Measurements from ENCODE around the gene REC8.

Gene REC8

DNA sequence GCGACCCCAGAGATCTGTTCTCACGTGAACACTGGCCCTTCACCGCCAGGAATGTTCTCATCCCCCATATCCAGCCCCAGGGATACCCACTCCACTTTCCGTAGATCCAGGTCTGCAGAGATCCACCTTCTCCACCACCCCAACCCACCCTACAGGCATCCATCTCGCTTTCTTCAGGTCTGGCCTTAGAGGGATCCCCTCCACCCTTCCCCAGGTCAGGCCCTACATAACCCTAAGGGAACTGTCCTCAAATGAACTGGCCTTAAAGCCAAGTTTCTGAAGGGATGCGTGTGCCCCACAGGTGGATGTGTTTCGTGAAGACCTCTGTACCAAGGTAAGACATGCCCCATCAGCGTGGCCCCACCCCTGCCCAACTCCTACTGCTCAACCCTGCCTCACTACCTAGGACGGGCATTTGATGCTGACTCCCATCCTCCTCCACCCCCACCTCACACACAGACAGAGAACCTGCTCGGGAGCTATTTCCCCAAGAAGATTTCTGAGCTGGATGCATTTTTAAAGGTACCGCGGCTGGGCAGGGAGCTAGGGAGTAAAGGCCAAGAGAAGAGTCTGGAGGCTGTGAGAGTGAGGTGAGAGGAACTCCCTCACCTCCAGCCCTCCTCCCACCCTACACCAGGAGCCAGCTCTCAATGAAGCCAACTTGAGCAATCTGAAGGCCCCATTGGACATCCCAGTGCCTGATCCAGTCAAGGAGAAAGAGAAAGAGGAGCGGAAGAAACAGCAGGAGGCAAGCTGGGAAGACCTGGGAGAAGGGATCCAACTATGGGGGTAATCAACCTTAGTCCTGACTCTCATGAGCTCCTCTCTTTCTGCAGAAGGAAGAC, 35.0 kb upstream of the REC8 start:
- Histone ChIP-seq H2BK15ac (replicated peaks; ENCODE audit: low read depth) (no peak overlapping the region), H3K27ac (ENCODE audit: low read depth, low read length) (no peak overlapping the region), H3K56ac (ENCODE audit: low read length) (peak overlapping the region; percentile 87), H4K8ac (ENCODE audit: low read depth, low read length) (no peak overlapping the region), H3K4me1 (ENCODE audit: control insufficient read depth, low read depth, low read length) (peaks cover 4% of the 10 kb centered on the region), H4K5ac (ENCODE audit: low read length) (no peak overlapping the region), H2BK5ac (ENCODE audit: low read length) (no peak overlapping the region), H3K23ac (ENCODE audit: low read length) (no peak overlapping the region), H3K4me3 (ENCODE audit: low read length) (no peak overlapping the region), H3K18ac (ENCODE audit: low read length) (no peak overlapping the region), H3K27me3 (ENCODE audit: insufficient read depth, low read length, poor library complexity) (no peaks in the 10 kb centered on the region), H3K79me2 (ENCODE audit: control insufficient read depth, insufficient read depth, low read length) (peaks cover 13% of the 10 kb centered on the region), H3K79me1 (ENCODE audit: low read length) (peaks cover 9% of the 10 kb centered on the region), H3K4me2 (ENCODE audit: low read length) (peak overlapping the region; percentile 48), H2BK120ac (ENCODE audit: low read depth, low read length) (no peak overlapping the region), H3K36me3 (ENCODE audit: control insufficient read depth, insufficient read depth, low read length) (peaks cover 5% of the 10 kb centered on the region), H3K9ac (ENCODE audit: low read length) (peak overlapping the region; percentile 85), H3K4ac (ENCODE audit: low read depth, low read length) (no peak overlapping the region), H2AK5ac (ENCODE audit: low read length) (no peak overlapping the region)
- no peak for DNase-seq
- no CpG with 5 or more reads among the region's 13 CpGs for WGBS (ENCODE audit: extremely low coverage, insufficient coverage, low lambda C conversion rate)

DNA sequence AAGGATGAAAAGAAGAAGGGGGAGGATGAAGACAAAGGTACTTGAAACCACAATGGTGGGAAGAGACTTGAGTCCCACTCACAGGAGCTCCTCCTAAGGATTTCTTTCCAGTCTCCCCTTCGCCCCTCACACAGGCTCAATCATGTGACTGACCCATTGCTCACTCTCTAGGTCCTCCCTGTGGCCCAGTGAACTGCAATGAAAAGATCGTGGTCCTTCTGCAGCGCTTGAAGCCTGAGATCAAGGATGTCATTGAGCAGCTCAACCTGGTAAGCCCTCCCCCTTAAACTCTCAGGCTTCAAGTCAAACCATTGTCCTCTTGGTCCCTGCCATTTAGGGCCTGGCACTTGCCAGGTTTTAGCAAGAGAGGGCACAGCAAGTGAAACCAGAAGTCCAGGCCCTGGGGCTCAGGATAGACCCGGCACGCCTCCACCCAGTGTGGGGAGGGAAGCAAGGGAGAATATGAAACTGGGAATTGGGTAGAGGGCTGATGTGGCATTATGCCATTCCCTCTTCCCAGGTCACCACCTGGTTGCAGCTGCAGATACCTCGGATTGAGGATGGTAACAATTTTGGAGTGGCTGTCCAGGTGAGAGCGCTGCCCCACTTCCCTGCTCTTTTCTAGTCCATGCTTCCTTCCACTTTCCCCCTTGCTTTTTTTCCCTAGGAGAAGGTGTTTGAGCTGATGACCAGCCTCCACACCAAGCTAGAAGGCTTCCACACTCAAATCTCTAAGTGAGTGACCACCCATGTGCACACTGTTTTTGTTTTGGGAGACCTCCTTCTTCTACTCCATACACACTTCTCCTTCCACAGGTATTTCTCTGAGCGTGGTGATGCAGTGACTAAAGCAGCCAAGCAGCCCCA, 34.1 kb upstream of the REC8 start:
- Histone ChIP-seq H3K4me3 (ENCODE audit: low read length) (no peak overlapping the region), H3K4me2 (ENCODE audit: low read length) (no peak overlapping the region), H3K56ac (ENCODE audit: low read length) (no peak overlapping the region), H2BK15ac (replicated peaks; ENCODE audit: low read depth) (no peak overlapping the region), H3K9ac (ENCODE audit: low read length) (no peak overlapping the region), H3K18ac (ENCODE audit: low read length) (no peak overlapping the region), H3K27me3 (ENCODE audit: insufficient read depth, low read length, poor library complexity) (no peaks in the 10 kb centered on the region), H4K8ac (ENCODE audit: low read depth, low read length) (no peak overlapping the region), H4K5ac (ENCODE audit: low read length) (no peak overlapping the region), H2BK5ac (ENCODE audit: low read length) (no peak overlapping the region), H3K79me1 (ENCODE audit: low read length) (peaks cover 9% of the 10 kb centered on the region), H3K27ac (ENCODE audit: low read depth, low read length) (no peak overlapping the region), H3K36me3 (ENCODE audit: control insufficient read depth, insufficient read depth, low read length) (peaks cover 5% of the 10 kb centered on the region), H3K79me2 (ENCODE audit: control insufficient read depth, insufficient read depth, low read length) (peaks cover 13% of the 10 kb centered on the region), H3K23ac (ENCODE audit: low read length) (no peak overlapping the region), H3K4ac (ENCODE audit: low read depth, low read length) (no peak overlapping the region), H2AK5ac (ENCODE audit: low read length) (no peak overlapping the region), H3K4me1 (ENCODE audit: control insufficient read depth, low read depth, low read length) (peaks cover 4% of the 10 kb centered on the region), H2BK120ac (ENCODE audit: low read depth, low read length) (no peak overlapping the region)
- no peak for DNase-seq
- no CpG with 5 or more reads among the region's 8 CpGs for WGBS (ENCODE audit: extremely low coverage, insufficient coverage, low lambda C conversion rate)

- H3K4me2 ChIP-seq (ENCODE audit: low read length), result no peak overlapping the region
- H3K4me1 ChIP-seq (ENCODE audit: control insufficient read depth, low read depth, low read length), result peaks cover 4% of the 10 kb centered on the region
- DNase-seq, result no peak
- no peak overlapping the region for H3K27ac ChIP-seq (ENCODE audit: low read depth, low read length)
- no peak overlapping the region for H3K4ac ChIP-seq (ENCODE audit: low read depth, low read length)
- no peak overlapping the region for H3K56ac ChIP-seq (ENCODE audit: low read length)
- H3K27me3 ChIP-seq (ENCODE audit: insufficient read depth, low read length, poor library complexity), result no peaks in the 10 kb centered on the region
- H3K9ac ChIP-seq (ENCODE audit: low read length), result no peak overlapping the region
- no peak overlapping the region for H2BK15ac ChIP-seq (replicated peaks; ENCODE audit: low read depth)
- H2BK5ac ChIP-seq (ENCODE audit: low read length), result no peak overlapping the region
- no CpG with 5 or more reads among the region's 13 CpGs for WGBS (ENCODE audit: extremely low coverage, insufficient coverage, low lambda C conversion rate)
- H3K23ac ChIP-seq (ENCODE audit: low read length), result no peak overlapping the region
- peaks cover 13% of the 10 kb centered on the region for H3K79me2 ChIP-seq (ENCODE audit: control insufficient read depth, insufficient read depth, low read length)
- H3K4me3 ChIP-seq (ENCODE audit: low read length), result no peak overlapping the region
- H3K36me3 ChIP-seq (ENCODE audit: control insufficient read depth, insufficient read depth, low read length), result peaks cover 5% of the 10 kb centered on the region
- no peak overlapping the region for H4K8ac ChIP-seq (ENCODE audit: low read depth, low read length)
- no peak overlapping the region for H4K5ac ChIP-seq (ENCODE audit: low read length)
- peaks cover 9% of the 10 kb centered on the region for H3K79me1 ChIP-seq (ENCODE audit: low read length)
- H3K18ac ChIP-seq (ENCODE audit: low read length), result no peak overlapping the region
- H2BK120ac ChIP-seq (ENCODE audit: low read depth, low read length), result no peak overlapping the region
- H2AK5ac ChIP-seq (ENCODE audit: low read length), result no peak overlapping the region
Observed at GRCh38 chr14:24138396-24139271, 33.2 kb upstream of the REC8 start.

- Histone ChIP-seq H3K4ac (ENCODE audit: low read depth, low read length) (no peak overlapping the region), H3K4me3 (ENCODE audit: low read length) (no peak overlapping the region), H3K56ac (ENCODE audit: low read length) (peak overlapping the region; percentile 38), H2BK5ac (ENCODE audit: low read length) (no peak overlapping the region), H3K36me3 (ENCODE audit: control insufficient read depth, insufficient read depth, low read length) (peaks cover 5% of the 10 kb centered on the region), H3K27ac (ENCODE audit: low read depth, low read length) (no peak overlapping the region), H3K9ac (ENCODE audit: low read length) (peak overlapping the region; percentile 36), H3K18ac (ENCODE audit: low read length) (no peak overlapping the region), H4K5ac (ENCODE audit: low read length) (no peak overlapping the region), H3K4me1 (ENCODE audit: control insufficient read depth, low read depth, low read length) (peaks cover 4% of the 10 kb centered on the region), H3K79me1 (ENCODE audit: low read length) (peaks cover 9% of the 10 kb centered on the region), H2BK120ac (ENCODE audit: low read depth, low read length) (no peak overlapping the region), H2AK5ac (ENCODE audit: low read length) (no peak overlapping the region), H3K27me3 (ENCODE audit: insufficient read depth, low read length, poor library complexity) (no peaks in the 10 kb centered on the region), H2BK15ac (replicated peaks; ENCODE audit: low read depth) (no peak overlapping the region), H3K79me2 (ENCODE audit: control insufficient read depth, insufficient read depth, low read length) (peaks cover 13% of the 10 kb centered on the region), H3K4me2 (ENCODE audit: low read length) (no peak overlapping the region), H3K23ac (ENCODE audit: low read length) (no peak overlapping the region), H4K8ac (ENCODE audit: low read depth, low read length) (no peak overlapping the region)
- no peak for DNase-seq
- no CpG with 5 or more reads among the region's 9 CpGs for WGBS (ENCODE audit: extremely low coverage, insufficient coverage, low lambda C conversion rate)
Observed at GRCh38 chr14:24139272-24139934, 32.5 kb upstream of the REC8 start.

Data from mesendoderm (in vitro differentiated cells).